Measurements from ENCODE around the gene NAGS.

GRCh38 chr17:43982171-43982570 is 22.3 kb upstream of the NAGS start:
- no peak for TF ChIP-seq RARB (CRISPR knock-in tag; IDR thresholded peaks at IDR 0.05)
- TF ChIP-seq CREB5 (CRISPR knock-in tag; IDR thresholded peaks at IDR 0.05; ENCODE audit: low read depth) = no peak
- no peak for TF ChIP-seq ZNF565 (CRISPR knock-in tag; conservative IDR thresholded peaks at IDR 0.05; ENCODE audit: low read depth)
- no peak for TF ChIP-seq GLIS3 (CRISPR knock-in tag; IDR thresholded peaks at IDR 0.05)
- TF ChIP-seq ZFP3 (CRISPR knock-in tag; IDR thresholded peaks at IDR 0.05) = no peak
